NCI-H2196 treated with DMSO at 0.1 percent for 48 hours (cell line): ENCODE measurements around the gene ATXN7L1.
"Not testable (repeated sequence)": the region's sequence is repeated elsewhere in the genome, so short reads cannot be mapped to it uniquely, and the experiment has no call there.

Source experiments
- DNase-seq: peaks from one replicate; lab custom pipeline; 2025; ENCODE audit not compliant: unreplicated experiment; lab: John Stamatoyannopoulos, UW

ATXN7L1 gene

DNA sequence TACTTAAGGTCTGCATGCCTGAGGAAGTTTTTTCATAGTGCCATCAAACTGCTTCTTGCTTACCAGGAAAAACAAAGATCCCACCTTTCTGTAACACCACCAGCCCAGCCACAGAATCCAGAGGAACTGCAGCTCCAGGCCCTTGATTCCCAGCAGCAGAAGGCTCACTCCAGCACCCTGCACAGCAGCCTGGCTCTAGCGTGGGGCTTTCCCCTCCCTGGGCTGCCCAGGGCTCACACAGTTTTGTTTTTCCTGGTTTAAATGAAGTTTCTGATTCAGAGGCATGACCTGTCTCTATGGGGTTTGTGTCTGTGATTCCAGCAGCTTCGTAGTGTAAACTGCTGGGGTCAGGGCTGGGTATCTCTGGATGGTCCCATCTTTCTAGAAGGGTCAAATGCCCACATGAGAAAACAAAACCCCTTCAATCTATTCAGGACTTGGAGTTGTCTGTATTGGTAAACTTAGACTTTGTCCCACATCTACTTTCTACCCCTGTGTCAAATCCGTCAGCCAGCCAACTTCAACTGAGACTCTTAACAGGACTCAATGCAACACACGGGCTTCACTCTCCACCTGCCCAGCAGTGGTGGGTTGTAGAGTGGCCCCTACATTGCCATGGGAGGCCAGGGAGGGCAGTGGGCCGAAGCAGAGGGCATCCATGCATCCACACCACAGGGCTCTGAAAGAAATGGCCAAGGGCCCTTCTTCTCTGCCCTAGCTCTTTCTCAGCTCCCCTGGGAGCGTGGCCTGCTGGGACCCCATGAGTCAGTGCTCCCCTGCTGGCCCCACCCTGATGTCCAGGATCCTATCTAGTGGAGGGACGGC lies 73.6 kb downstream of the ATXN7L1 start:
- no peak for DNase-seq

DNA sequence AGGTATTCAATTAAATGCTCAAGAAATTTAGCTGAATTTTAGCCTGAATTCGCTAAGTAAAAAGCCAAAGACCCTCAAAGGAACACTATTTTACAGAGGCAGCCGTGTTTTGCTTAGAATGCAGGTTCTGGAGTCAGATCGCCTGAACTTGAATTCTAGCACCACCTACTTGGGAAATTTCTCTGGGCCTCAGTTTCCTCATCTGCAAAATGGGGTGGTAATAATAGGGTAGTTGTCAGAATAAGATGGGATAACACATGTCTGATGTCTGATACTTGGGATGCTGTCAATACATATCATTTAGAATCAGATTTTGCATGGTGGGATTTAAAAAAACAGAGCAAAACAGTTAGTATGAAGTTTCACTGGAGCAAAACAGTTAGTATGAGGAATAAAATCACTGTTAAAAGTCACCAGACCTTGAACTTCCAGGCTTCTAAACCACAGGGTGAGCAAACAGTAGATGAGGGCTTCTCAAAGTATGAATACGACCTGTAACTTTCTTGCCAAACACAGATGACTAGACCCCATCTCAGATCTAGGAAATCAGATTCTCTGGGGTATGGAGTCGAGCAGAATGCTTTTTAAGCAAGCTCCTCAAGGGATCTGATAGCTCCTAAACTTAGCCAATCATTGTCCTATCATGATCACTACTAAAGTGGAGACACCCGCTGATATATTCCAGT lies 75.4 kb downstream of the ATXN7L1 start:
- DNase-seq = no peak

DNA sequence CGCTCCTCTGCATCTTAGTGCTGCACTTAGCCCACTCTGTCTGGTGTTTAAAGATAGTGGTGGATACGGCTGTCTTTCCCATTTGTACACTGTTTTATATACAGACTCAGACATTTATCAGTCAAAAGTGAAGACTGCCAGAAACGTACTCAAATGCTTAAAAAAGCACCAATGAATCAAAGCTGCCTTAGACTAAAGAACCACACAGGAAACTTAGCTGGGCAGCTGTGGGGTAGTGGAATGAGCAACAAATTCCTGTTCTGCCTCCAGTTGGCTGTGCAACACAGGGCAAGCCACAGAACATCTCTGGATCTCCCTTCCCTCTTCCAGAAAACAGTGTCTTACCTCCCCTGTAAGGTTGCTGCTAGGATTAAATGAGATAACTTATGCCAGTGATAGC lies 76.0 kb downstream of the ATXN7L1 start:
- no peak for DNase-seq

DNA sequence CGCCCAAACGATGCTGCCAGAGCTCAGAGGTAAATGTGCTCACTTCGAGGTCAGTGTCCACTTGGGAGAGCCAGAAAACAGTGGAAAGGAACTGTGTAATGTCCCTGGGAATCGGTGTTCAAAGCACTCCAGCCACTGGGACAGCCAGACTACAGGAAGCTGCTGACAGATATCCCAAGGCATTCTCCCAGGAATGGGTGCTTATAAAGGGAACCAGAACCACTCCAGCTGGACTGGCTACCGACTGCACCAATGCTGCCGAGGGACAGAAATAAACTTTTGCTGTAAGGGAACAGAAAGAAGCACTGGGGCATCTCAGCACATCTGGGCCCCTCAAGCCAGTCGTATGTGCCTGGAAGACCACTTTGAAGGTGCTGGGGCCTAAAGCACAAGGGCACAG lies 76.7 kb downstream of the ATXN7L1 start:
- no peak for DNase-seq

DNA sequence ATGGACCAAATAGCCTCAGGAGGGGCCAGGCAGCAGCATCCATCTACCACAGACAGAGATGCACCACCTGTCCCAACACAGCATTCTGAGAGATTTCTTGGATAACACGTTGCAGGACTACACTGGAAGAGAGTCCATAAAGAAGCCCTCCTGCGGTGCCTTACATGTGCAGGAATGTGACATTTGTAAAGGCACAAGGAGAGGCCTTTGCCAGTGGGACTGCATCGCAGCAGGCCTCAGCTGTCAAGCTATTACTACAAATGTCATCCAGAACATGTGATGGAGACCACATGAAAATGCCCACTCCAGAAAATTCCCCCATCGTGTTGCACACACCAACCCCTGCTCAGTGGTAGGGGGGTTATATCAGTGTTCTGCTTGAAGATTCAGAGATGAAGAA lies 77.4 kb downstream of the ATXN7L1 start:
- no peak for DNase-seq

DNA sequence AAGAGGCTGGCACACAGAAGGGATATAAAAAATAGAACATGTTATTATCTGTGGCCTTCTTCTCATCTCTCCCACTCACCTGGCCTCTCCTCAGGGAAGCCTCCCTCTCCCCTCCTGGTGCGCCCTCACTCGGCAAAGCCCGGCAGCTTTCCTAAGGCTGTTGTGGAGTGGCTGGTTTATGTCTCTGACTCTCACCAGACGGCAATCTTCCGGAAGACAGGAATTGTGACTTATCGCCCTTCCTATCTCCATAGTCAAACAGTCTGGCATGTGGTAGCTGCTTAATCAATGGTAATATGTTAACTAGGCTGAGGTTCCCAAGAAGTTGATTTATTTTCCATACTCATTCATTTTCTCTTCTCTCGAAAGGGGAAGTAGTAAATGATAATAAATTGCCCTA lies 78.7 kb downstream of the ATXN7L1 start:
- DNase-seq = no peak

DNA sequence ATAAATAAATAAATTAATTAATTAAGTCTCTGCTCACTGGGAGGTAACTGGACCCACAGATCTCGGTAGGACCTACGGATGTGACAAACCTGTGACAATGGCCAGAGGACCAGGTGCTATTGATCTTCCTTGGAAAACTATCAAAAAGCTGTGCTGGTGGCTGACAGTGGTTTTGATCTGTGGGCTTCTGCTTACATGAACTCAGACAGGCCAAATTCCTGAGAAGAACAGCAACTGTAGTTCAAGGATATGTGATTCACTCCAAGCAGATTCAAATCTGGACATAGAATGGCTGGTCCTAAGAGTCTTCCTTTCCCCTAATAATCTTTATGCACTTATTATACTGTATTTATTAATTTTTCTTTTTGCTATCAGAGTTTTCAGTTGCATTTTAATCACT lies 80.0 kb downstream of the ATXN7L1 start:
- DNase-seq = no peak

DNA sequence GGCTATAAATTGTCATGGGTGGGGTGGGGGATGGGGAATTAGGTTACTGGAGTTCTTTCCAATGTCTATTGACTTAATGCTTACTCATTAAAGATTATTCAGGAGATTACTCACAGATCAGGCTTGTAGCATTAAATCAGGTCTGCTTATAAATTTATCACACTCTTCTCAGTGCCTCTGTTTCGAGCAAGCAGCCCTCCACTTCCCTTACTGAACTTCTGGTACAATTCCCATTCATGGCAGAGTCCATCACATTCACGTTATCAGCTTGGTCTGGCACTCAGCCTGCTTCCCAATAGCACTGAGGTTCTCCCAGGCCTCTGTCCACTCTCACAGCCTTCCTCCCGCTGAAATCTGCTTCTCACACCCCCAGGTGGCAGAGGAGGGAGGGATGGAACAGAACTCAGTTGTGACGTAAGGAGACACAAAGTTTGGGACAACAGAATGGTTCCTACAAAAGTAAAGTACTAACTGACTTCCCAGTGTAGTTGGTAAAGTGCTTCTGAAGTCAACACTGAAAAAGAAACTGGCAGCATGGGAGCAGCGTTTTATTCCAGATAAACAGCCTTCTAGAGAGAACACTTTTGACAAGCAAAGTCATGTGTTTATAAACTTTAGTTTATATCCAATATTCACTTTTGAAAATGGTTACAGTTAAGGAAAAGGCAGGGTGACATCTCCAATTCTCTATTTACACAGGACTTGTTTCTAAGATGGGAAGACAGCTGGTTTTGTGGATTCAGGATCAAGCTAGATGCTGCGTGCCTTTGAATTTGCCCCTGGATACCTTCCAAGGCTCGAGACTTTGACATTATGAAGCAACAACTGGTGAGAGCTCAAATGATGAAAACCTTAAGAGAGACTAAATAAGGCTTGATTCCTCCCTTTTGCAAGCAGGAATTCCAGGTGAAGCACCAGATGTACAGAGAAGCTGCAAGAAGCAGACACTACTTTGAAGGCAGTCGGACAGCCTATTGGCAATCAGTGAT lies 81.4 kb downstream of the ATXN7L1 start:
- DNase-seq = no peak

DNA sequence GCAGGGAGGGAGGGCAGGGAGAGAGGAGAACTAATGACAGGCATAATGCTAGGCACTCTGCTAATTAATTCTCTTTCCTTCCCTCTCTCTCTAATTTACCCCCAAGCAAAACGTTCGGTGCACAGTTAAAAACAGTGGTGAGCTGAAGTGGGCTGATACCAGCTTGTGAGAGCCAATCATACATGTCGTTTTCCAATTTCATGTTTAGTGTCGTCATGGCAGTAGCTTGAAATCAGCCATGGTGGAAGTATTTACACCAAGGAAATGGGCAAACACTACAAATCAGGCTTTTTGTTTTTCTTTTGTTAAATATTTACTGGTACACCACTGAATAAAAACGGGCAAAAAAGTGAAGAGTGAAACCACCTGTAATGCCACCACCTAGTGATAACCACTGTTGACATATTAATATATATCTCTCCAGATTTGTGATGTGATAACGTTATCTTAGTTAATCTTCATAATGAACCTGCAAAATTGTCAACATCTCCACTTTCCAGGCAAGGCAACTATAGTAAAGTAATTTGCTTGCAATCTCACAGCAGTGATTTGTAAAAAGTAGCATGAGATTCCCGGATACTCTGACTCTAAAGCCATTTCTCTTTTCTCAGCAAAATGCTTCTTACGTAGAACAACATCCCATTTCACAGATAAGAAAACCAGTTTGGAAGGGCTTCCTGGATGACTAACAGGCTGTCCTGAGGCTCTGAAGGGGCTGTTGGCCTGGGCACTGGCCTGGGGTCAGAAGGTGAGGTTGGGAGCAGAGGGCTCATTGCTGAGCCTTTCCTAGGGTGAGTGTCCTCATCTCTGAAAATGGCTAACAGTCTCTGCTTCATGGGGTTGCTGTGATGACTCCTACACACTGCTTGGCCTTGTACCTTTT lies 83.7 kb downstream of the ATXN7L1 start:
- no peak for DNase-seq

DNA sequence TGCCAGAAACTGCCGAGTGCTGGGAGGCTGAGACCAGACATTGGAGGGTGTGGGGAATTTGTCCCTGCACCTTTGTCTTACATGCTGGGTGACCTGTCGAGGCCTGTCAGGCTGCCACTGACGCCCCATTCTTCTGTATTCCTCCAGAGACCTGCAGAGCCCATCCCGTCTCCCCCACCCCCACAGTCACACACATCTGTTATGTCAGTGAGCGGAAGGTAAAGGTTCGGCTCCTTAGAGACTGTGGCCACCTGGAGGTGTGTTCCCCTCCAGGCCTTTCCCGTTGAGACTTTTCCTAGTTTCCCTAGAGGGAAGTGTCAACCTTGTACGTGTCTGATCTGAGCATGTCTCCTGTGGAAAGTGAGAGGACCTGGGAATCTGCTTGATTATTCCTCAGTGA lies 84.5 kb downstream of the ATXN7L1 start:
- DNase-seq = no peak

DNA sequence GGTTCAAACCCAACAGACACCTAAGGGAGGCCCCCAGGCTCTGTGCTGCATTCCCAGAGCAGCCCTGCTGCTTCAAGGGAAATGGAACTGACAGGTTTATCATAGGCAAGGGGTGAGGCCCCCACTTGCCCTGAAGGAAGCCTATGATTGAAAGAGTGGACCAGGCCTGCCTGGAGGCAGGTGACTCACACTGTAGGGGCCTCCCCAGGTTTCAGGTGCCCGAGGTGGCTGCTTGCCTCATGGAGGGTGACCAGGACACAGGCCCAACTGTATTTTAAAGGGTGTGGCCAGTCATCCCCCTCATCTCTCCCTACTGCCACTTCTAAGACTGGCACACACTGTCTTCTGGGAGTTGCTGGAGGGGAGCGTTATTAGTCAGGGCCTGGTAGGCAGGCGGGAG lies 85.4 kb downstream of the ATXN7L1 start:
- no peak for DNase-seq

DNA sequence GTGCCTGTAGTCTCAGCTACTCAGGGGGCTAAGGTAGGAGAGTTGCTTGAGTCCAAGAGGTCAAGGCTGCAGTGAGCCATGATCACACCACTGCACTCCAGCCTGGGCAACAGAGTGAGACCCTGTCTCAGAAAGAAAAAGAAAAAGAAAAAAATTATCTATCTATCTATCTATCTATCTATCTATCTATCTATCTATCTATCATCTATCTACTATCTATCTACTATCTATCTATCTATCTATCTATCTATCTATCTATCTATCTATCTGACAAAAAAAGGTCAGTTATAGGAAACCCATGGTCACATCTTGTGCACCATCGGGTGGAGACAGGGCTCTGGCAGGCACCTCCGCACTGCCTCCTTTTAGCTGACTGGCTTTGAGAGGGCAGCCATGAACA lies 85.9 kb downstream of the ATXN7L1 start:
- not testable (repeated sequence) for DNase-seq

DNA sequence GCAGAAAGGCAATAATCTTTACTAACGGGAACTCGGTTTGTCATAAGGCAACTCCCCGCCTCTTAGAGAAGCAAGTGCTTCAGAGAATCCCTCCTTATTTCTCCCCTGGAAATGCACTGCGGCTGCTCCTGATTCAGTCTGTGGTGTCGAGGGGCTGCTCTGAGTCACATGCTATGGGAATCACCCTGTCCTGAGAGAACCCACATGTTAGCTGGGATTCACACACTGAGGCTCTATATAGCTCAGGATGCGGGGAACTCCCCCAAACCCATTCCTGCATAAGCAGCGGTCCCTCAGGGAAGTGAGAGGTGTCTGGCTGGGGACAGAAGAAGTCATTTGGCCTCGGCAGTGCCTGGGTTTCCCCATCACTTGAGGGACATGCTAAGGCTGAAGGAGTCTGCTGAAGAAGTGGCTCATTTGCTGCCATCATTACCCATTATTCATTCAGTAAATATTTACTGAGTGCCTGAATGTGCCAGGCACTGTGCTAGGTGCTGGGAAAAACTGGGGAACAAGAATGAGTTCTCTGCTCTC lies 87.5 kb downstream of the ATXN7L1 start:
- no peak for DNase-seq

DNA sequence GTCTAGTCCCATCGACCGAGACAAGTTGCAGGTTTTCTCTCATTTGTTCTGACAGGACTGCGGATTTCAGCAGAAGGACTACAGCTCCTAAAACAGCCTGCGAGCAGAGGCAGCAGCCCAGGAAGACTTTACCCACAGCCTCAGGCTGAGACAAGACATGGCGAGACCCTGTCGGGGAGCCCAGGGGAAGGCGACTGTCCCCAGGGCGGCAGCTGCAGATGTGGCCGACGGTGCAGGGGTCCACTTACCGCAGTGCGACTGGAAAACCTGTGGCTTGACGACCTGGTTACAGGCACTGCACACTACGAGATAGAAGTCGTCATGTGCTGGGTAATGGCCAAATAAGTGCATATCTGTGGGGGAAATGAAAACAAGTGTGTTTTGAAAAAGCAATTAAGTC lies 88.0 kb downstream of the ATXN7L1 start:
- DNase-seq = no peak

DNA sequence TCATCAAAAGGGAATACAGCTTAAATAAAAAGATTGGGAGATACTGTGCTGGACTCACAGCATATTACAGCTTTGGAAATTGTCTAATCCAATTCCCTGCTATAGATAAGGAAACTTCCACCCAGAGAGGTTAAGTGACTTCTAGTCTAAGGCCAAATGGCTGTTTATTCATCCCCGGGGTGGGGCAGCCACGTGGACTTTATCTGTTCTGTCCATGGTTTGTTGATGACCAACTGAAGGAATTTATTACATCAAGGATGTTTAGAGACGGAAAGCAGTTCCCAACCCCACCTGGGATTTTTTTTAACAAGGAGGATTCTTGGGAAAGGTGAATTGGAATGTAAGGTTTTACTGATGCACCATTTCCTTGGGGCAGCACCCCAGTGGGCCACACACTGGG lies 88.6 kb downstream of the ATXN7L1 start:
- no peak for DNase-seq

DNA sequence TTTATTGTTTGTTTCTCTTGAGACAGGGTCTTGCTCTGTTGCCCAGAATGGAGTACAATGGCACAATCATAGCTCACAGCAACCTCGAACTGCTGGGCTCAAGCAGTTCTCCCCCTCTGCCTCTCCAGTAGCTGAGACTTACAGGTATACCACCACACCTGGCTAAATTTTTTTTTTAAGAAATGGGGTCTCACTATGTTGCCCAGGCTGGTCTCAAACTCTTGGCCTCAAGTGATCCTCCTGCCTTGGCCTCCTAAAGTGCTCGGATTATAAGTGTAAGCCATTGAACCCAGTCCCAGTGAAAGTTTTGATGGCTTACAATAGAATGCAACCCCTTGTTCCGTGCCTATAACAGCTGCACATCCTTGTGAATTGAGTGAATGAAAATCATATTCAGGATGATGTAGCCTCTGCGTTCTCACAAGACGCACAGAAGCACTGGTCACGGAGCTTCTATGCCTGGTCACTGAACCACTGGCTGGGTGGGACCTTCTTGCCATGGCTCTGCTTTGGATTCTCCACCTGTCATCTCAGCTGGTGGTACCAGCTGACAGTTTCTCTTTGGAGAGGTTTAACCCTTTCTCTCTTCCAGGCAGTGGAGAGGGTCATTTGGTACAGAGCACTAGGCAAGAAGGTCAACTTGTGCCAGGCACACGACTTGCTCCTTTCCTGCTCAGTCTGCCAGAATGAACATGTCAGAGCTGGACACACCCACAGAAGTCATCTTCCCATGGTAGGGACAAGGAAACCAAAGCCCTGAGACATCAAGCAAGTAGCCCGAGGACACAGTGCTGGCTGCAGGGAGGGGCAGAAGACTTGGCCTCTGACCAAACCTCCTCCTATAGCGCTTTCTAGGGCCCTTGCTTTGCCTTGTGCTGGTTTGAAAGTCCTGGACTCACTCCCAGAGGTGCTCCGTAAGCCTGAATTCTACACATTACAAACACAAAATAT lies 89.6 kb downstream of the ATXN7L1 start:
- DNase-seq = no peak

DNA sequence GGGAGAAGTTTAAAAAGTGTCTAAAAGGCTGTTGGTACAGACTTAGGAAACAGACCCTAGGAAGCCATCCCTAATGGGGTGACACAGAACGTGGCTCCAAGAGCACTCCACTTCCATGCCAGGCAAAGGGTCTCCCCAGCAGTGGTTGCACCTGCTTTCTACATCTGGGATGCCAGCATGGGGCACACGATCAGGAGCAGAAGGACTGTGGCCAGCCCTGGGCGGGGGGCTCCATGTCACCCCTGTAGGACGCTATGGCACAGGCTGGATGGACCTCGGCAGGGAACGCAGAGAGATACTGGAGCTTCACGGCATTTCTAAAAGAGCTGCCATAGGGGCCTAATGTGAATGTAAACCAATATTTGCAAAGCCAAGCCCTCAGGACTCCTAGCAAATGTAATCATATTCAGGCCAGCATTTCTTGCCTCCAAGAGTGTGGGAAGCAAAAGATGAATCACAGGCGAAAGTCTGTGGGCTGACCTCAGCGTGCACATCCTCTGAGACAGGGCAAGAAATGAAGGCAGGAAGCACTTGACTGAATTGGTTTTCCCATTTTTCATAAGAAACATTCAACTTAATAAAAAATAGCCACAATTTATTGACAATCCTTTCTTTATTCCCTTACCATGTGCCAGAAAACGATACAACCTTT lies 93.9 kb downstream of the ATXN7L1 start:
- no peak for DNase-seq
